Measurements from ENCODE around the gene PTPRG. TPM values are rescaled to one million over a fixed set of nuclear protein-coding genes. Genes with fewer than 3 reads are reported as not detected.

Gene PTPRG
- total RNA-seq, 1 donor from 2014 or later: 11.1 TPM

- DNase-seq (ENCODE audit: low read depth) (no peak), FAIRE-seq (no peak)
- no peaks in the 10 kb centered on the region for H3K36me3 ChIP-seq (ENCODE audit: control insufficient read depth, insufficient read depth, low read length)
- TF ChIP-seq, protein P1, sequence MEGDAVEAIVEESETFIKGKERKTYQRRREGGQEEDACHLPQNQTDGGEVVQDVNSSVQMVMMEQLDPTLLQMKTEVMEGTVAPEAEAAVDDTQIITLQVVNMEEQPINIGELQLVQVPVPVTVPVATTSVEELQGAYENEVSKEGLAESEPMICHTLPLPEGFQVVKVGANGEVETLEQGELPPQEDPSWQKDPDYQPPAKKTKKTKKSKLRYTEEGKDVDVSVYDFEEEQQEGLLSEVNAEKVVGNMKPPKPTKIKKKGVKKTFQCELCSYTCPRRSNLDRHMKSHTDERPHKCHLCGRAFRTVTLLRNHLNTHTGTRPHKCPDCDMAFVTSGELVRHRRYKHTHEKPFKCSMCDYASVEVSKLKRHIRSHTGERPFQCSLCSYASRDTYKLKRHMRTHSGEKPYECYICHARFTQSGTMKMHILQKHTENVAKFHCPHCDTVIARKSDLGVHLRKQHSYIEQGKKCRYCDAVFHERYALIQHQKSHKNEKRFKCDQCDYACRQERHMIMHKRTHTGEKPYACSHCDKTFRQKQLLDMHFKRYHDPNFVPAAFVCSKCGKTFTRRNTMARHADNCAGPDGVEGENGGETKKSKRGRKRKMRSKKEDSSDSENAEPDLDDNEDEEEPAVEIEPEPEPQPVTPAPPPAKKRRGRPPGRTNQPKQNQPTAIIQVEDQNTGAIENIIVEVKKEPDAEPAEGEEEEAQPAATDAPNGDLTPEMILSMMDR (IDR thresholded peaks at IDR 0.05; ENCODE audit: insufficient read depth, low read length, severe bottlenecking): no peak
- H3K4me3 ChIP-seq (ENCODE audit: low read depth, low read length): no peak overlapping the region
- no peaks in the 10 kb centered on the region for H3K27me3 ChIP-seq (ENCODE audit: control insufficient read depth, insufficient read depth, low read length)
Observed at GRCh38 chr3:61559136-61559731, 2.1 kb upstream of the PTPRG start.

DNA sequence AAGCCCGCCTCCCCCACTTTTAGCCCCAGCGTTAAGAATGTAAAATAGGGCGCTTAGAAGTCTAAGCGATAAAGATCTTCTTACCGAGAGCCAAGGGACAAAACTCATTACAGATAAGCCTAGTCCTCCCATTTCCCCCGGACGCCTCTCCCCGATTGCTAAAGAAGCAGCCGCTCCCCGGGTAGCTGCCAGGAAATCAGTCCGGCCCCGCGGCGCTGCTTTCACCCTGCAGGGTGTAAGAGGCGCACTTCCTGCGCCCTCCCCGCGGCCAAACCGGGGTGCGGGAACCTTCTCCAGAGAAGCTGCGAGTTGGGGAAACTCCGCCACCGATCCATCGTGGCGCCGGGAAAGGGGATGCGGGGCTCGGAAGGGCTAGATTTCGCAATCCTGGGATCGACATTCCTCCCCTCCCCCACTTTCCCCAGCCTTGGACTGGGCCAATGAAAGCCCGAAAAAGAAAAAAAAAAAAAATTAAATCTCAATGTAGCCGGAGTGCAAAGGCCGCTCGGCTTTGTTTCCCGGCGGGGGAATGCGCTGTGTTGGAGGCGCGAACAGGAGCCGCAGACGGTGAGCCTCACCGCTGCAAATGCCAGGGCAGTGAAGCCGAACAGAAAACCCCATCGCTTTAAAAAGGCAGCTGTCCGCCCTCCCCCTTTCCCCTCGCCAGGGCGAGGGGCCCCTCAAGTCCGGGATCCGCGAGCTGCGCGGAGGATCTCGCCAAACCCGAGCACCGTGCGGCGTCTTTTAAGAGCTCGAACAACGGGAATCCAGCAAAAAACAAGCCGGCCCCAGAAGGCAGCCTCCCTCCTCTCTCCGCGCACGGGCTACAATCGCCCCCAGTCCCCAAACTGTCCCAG is 626 bp upstream of the PTPRG start:
- DNase-seq (ENCODE audit: low read depth) (peak; percentile 66), FAIRE-seq (no peak)
- TF ChIP-seq, protein P1 (IDR thresholded peaks at IDR 0.05; ENCODE audit: insufficient read depth, low read length, severe bottlenecking): peak; percentile 22
- no peaks in the 10 kb centered on the region for H3K36me3 ChIP-seq (ENCODE audit: control insufficient read depth, insufficient read depth, low read length)
- H3K4me3 ChIP-seq (ENCODE audit: low read depth, low read length): peak overlapping the region; percentile 71
- no peaks in the 10 kb centered on the region for H3K27me3 ChIP-seq (ENCODE audit: control insufficient read depth, insufficient read depth, low read length)

GRCh38 chr3:61562042-61562720 is 810 bp downstream of the PTPRG start:
- Histone ChIP-seq H3K36me3 (ENCODE audit: control insufficient read depth, insufficient read depth, low read length) (no peaks in the 10 kb centered on the region), H3K27me3 (ENCODE audit: control insufficient read depth, insufficient read depth, low read length) (no peaks in the 10 kb centered on the region), H3K4me3 (ENCODE audit: low read depth, low read length) (peak overlapping the region; percentile 71)
- DNase-seq (ENCODE audit: low read depth) (no peak), FAIRE-seq (no peak)
- TF ChIP-seq, protein P1 (IDR thresholded peaks at IDR 0.05; ENCODE audit: insufficient read depth, low read length, severe bottlenecking): no peak

- FAIRE-seq: no peak
- DNase-seq (ENCODE audit: low read depth): no peak
- H3K36me3 ChIP-seq (ENCODE audit: control insufficient read depth, insufficient read depth, low read length): no peaks in the 10 kb centered on the region
- H3K4me3 ChIP-seq (ENCODE audit: low read depth, low read length): peak overlapping the region; percentile 71
- H3K27me3 ChIP-seq (ENCODE audit: control insufficient read depth, insufficient read depth, low read length): no peaks in the 10 kb centered on the region
- TF ChIP-seq, protein P1 (IDR thresholded peaks at IDR 0.05; ENCODE audit: insufficient read depth, low read length, severe bottlenecking): no peak
Observed at GRCh38 chr3:61562721-61563312, 1.4 kb downstream of the PTPRG start.

DNA sequence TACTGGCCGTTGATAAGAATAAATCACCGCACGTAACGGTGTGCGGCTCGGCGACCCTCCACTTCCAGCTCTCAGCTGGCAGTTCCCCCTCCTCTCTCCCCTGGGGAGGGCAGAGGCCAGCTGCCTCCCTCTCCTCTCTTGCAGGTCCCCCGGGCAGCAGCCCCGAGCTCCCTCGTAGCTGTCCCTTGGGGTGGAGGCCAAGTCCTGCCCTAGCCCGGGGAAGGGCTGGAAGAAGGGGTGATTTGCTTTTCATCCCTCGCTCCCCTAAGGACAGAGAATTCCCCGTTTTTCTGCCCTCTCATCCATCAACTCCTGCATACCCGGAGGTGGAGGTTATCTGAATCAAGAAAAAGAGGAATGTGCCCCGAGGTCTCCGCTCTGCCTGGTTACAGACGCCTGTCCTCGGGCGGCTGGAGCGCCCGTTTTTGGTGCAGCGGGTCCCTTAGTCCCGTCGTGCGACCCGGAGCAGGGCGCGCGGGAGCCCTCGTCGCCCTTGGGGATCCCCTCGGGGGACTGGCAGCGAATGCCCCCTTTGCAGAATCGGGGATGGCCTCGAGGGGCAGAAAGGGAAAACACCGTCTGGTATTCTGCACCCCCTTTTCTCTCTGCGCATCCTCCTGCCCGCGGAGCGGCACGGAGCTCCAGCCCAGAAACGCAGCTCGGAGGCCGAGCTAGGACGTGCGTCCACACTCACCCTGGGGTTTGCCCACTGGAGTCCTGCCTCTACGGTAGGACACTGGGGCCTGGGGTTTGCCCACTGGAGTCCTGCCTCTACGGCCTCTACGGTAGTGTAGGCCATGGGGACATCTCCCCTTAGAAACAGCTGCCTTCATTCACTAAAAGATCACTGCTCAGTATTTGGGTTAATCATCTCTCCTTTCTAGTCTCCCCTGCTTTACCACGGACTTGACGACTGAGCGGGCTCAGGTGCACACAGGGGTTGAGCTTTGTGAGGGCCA is 2.2 kb downstream of the PTPRG start:
- Histone ChIP-seq H3K27me3 (ENCODE audit: control insufficient read depth, insufficient read depth, low read length) (no peaks in the 10 kb centered on the region), H3K36me3 (ENCODE audit: control insufficient read depth, insufficient read depth, low read length) (no peaks in the 10 kb centered on the region), H3K4me3 (ENCODE audit: low read depth, low read length) (peak overlapping the region; percentile 71)
- TF ChIP-seq, protein P1 (IDR thresholded peaks at IDR 0.05; ENCODE audit: insufficient read depth, low read length, severe bottlenecking): no peak
- FAIRE-seq (no peak), DNase-seq (ENCODE audit: low read depth) (no peak)
